NCI-H146 treated with DMSO at 0.1 percent for 48 hours (cell line): Measurements from ENCODE around the gene NEDD4L.

ENCODE experiments used
- DNase-seq: peaks from one replicate; lab custom pipeline; 2025; ENCODE audit not compliant: unreplicated experiment; lab: John Stamatoyannopoulos, UW

NEDD4L gene

DNA sequence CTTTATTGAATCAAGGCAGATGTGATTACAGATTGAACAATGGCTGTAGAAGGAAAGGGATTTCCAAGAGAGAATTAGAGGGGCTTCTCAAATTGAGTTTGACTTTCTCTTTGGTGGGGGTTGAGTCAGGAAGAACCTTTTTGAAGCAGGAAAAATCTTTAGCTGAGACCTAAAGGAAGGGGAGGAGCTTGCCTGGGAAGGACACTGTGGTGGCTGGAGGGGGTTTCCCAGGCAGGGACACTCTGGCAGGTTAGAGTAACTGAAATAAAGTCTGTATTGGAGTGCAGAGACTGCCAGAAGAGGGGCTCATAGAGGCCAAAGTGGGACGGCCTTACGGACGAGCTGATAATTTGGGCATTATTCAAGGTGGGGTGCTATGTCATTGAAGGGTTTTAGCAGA, 69.3 kb downstream of the NEDD4L start:
- DNase-seq, result no peak

DNA sequence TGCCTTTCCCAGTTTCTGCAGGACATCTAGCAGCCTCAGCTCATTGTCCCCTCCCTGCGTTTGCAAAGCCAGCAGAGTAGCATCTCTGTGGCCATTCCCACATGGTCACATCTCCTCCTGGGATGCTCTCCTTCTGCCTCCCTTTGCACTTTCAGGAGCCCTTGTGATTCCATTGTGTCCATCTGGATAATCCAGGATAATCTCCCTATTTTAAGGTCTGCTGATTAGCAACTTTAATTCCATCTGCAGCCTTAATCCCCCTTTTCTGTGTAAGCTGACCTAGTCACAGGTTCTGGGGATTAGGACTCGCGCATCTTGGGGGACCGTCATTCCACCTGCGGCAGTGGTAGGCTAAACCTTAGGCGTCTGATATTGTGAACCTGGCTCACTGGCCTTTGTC, 70.7 kb downstream of the NEDD4L start:
- no peak for DNase-seq

DNA sequence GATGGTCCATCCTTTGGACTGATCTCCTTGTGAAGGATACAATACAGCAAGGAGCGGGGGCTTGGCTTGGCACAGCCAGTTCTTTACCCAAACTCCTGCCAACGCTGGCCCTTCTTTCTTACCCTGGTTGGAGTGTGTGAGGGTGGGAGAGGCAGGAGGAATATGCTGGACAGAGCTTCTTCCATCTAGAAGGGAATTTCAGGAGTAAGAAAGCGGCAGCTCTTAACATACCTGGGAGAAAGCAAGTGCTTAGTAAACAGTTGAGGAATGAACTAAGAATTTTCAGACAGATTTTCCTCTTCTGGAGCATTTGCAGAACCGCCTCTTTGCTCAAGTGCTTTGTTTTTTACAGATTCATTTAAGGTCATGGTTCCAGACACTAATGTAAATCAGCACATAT, 72.8 kb downstream of the NEDD4L start:
- no peak for DNase-seq

DNA sequence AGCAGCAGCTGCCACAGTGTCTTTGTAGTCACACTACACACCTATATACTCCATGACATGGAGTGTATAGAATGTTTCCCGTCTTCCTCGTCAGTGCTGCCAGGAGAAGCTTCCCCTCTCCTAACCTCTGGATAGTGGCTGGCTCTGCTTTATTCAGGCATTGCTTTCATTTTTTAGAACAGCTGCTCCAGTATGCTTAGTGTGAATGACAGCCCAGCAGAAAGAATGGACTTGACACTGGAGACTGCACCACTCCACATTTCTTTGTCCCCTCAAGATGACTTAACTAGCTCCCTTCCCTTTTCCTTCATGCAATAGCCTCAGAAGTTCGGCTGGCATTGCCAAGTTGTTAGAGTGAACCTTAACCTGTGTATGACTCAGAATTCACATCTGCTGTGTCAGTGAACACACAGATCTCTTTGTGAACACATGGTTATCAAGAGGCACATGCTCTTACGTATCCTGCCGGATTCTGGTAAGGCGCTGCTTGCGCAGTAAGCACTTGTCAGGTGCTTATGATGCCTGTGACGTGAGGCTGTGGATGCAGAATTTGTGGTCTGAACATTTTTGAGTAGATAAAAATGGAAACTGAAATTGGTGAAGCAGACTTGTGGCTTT, 73.9 kb downstream of the NEDD4L start:
- no peak for DNase-seq

DNA sequence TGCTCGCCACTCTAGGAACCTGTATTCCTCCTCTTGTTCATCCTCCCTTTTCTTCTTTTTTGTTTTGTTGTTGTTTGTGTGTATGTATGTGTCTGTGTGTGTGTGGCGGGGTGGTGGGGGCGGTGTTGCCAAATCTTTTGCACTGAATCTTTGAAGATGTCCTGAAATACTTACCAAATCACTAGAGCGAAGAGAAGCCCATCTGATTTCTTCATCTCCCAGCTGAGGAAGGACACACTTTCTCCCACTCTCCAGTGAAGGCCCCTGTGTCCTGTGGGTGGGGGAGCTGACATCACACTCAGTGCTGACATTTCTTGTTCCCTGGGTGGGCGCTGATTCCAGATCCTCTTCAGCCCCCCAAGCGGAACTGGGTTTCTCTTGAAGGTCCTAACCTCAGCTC, 74.5 kb downstream of the NEDD4L start:
- no peak for DNase-seq

DNA sequence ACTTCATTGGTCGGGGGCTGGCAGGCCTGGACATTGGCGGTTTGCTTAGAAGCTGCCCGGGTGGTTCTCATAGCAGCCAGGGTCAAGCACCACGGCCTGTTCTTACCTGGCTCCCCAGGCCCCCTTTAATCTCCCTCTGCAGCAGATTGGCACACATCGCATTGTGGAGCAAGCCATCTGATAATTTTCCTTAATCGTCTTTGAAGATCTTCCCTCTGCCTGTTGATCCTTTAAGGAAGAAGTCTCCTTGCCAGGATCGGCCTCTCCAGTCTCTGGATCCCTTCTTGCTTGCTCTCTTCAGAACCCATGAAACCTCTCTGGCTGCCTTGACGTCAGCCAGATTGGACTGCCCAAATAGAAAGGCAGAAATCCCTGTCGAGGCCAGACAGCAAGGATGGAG, 75.8 kb downstream of the NEDD4L start:
- no peak for DNase-seq

DNA sequence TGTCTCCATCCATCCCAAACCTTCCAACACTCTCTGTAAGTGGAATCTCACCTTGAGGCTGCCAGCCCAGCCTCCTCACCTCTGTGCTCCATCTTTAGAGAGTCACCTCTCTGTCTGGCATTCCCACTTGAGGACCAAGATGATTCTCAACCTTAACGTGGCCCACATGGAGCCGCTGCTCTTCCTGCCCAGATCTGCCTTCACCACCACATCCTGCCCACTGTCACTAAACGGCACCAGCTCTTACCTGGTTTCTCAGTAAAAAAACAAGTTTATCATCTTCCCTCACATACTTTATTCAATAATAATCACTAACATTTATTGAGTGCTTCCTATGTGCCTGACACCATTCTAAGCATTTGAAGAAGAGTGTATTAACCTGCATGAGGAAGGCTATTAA, 80.4 kb downstream of the NEDD4L start:
- no peak for DNase-seq

DNA sequence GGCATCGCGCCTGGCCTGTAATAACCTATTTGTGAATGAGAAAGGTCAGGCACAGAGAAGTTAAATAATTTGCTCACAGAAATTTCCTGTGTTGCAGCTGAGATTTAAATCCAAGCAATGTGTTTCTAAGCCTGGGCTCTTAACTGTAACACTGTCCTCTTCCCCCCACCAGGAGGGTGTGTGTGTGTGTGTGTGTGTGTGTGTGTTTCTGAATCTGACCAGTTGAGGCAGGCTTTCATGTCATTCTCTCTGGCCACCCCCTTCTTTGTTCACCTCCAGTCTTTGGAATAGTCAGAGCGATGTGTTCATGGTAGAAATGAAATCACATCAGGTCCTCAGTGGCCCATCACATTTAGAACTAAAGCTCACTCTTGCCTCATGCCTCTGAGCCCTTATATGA, 81.2 kb downstream of the NEDD4L start:
- DNase-seq, result no peak

DNA sequence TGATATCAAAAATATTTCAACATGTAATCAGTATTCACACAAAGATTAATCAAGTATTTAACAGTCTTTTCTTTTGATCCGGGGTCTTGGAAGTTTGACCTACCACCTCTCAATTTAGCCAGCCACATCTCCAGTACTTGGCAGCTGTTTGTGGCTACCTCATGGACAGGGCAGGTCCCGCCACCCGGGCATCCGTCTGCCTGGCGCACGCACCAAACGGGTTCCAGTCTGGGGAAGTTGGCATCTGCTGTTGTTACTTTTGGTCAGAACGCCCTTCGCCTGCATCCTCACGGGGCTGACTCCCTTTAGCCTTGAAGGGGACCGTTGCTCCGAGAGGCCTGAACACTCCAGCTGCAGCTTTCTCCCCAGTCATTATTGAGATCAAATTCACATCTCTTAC, 81.7 kb downstream of the NEDD4L start:
- no peak for DNase-seq

DNA sequence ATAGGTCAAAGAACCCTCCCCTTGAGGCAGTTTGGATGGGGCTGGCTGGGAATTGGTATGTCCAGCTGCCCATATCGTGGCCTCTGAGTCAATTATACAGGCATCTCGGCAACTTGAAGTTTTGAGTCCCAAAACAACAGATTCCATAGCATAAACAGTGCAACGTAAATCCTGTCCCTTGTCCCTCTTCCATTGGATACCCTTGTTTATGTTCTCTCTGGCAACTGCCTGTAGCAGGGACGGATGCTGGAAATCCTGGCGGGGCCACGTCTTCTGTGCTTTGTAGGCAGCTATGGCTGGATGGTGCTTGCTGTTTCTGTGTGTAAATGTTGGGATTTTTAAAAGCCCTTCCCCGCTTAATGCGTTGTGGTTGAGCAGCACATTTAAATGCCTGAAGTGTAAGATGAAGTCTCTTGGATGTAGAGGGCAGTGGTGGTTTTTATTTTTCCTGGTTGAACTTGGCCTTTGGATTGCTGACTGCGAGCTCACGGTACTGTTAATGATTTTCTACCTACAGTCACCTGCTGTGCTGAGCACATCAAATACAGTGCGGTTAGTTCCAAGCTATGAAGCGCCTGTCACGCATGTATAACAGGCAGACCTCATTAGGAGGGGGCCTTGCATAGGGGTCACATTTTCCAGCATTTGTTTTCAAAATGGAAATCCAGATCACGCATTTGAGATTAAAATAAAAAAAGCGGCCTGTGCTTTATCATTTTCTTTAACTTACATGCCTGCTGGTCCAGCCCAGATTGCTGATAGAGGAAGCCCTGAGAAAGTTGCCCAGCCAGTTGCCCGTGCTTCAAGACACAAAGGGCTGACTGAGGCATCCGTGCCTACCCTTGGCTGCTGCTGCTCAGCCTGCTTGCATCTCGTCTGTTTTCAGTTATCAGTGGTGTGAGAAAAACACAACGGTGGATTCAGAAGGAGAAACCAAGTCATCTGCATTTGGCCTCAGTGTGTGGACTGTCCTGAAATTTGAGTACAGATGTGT, 84.7 kb downstream of the NEDD4L start:
- DNase-seq, result no peak

DNA sequence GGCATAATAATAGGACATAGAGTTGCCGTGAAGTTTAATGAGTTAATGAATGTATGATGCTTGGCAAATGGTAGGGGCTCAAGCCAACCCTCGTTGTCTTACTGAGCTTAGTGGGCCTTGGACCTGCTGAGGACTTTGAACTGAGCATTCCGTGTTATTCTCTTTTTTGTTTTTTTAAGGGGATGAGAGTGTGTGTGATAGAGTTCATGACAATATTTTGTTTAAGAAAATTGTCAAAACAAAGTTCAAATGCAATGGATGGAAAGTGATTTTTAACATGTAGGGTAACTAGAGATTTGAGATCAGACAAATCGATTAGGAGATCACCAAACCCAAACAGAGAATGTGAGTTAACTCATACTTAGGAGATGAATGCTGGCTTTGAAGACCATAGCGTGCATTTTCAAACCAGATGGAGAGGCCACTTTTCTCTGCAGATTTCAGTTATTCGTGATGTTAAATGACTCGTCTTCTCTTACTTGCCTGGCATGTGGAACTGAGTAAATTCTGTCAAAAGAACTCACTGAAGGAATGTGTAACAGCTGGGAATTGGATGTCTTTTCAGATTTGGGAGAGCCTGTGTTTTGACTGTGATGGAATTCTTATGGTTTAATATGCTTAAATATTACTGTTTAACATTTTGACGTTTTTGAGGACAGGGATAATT, 88.7 kb downstream of the NEDD4L start:
- no peak for DNase-seq

DNA sequence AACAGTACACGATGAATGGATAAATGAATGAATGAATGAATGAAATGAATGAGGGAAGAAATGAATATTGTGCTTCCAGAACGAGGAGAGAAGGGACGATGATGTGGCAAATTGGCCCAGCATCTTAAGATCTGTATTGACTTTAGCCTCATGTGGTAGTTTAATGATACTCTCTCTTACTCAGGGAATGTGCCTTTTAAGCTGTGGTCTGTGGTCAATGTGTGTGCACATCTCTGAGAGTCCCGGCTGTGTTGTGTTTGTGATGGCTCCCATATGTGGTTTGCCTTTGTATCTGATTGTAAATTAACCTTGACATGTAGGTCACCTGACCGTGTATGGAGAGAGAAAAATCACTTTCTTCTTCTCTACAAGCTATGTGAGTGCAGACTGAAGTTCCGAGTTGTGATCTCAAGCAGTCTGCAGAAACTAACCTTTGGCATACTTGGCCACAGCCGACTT, 91.2 kb downstream of the NEDD4L start:
- DNase-seq, result no peak

DNA sequence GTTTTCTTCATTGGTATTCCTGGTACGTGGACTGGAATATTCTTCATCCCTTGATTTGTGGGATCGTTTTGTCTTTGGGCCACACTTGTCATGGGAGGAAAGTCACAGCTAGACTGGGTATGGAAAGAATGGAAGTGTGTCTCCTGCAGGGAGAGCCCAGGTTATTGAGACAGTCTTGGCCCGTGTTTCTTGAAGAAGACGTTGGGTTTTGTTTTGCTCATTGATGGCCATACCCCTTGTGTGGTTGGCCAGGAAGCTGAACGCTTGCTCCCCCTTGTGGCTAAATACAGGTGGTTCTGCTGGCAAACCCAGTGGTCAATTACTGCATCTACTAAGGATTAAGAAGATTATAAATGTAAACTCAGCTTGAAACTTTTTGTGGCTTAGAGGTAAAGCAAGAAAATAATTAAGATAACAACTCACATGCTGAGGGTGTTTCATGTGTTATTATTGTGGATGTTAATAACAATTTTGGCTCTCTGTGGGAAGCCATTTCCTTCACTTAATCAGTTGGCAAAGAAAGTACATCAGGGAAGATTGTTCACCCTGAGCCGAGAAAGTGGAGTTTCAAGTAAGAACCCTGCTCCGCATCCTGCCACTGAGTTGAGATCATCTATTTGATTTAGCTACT, 91.8 kb downstream of the NEDD4L start:
- DNase-seq, result peak; percentile 88

DNA sequence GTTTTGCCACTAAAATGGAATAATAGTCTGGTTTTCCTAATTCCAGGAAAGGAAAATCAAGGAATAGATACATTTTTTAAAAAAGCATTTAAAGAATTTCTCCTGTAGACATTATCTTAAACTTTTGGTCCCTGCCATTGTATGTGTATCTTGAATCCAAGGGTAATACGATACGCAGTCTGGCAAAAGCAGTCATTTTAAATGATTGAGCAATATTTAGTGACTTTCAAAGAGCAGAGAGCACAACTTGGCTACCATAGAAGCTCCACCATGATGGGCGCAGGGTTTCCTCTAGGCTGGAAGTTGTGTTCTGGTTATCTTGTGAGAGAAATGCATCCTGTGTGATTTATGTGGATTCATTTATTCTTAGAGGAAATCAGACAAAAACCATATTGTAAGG, 92.9 kb downstream of the NEDD4L start:
- no peak for DNase-seq

DNA sequence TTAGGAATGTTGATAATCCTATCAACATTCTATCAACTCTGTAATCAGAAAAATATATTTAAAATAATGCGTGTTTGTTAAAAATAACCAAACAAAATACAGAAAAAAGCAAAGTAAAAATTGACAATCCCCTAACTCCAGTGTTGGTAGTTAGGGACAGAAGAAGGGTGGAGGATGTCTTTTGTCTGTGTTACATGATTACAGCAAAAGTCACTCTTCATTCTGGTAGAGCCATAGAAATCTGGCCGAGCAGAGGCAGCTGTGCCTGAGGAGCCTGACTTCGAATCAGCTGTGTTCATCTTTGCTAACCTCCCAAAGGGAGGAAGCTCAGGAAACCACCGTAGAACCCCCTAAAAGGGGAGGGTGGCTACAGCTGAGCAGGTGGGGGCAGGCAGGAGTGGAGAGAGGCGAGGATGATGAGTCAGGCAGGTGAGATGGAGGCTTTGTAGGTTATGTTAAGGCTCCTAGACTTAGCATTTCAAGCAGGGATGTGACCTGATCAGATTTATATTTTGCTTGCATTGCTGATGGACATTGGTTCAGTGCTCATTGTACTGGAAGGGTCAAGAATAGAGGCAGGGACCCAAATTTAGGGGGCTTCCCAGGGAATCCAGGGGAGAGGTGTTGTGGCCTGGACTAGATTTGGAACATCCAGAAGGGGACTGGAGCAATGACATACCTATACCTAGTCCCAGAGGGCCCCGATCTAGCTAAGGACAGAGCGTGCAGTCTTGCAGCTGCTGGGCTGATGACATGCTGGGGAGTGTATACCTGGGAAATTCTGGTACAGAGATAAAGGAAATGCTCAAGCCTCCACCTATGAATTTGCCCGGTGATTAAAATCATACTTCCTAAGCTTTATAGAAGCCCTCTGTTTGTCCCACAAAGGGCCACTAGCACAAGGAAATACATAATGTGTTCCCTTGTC, 95.7 kb downstream of the NEDD4L start:
- no peak for DNase-seq

DNA sequence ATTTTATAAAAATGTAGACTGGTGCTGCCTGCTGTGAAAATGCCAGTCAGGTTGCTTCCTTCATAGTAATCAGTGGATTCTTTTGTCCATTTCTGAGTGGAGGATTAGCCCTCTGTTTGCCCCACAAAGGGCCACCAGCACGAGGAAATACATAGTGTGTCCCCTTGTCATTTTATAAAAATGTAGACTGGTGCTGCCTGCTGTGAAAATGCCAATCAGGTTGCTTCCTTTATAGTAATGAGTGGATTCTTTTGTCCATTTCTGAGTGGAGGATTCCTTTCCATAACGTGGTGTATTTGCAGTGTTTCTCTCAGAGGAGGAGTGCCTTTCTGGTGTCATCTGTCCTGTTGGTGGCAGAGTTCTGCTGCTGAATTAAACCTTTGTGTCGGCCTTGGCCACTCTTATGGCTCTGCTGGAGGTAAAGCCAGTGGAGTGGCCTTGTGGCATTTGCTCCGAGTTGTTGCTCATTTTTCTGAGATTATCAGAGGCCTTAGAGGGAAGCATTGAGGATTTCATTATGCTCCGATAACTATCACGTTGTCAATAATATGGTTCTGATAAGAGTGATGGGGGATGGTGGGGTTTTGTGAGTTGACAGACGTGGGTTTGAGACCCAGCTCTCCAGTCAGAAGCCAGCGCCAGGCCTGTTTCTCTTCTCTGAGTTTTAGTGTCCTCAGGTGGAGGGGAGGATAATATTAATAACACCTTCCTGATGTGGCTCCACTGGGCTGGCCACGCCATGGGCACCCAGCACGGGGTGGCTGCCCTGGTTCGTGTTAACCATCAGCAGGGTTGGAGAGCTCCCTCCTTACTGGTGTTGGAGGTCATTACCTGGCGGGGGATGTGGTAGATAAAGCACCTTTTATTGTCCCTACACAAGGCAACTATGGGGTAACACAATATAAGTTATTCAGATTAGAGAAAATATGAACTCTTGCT, 96.6 kb downstream of the NEDD4L start:
- DNase-seq, result peak; percentile 98

DNA sequence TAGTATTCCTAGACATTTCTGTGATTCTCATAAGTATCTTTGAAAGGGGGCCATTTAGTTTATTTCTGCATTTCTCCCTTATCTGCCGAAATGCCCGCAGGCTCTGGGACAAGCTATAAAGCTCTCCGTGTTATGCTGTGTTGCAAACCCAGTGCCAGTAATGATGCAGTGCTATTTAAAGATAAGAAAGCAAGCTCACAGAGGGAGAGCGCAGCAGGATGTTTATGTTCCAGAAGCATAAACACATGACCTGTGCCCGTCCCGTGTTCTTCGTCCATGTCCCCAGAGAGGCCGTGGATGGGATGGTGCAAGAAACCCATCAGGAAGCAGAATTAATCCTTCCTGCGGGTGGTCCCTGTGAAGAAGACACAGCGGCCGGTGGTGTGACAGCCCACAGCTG, 99.4 kb downstream of the NEDD4L start:
- no peak for DNase-seq

DNA sequence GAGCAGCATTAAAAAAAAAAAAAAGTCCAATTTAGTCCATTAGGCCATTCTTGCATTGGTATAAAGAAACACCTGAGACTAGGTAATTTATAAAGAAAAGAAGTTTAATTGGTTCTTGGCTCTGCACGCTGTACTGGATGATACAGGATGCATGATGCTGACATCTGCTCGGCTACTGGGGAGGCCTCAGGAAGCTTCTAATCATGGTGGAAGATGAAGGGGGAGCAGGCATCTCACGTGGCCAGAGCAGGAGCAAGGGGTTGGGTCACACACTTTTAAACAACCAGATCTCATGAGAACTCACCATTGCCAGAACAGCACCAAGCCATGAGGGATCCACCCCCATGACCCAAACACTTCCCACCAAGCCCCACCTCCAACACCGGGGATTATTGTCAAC, 100.1 kb downstream of the NEDD4L start:
- DNase-seq, result no peak

DNA sequence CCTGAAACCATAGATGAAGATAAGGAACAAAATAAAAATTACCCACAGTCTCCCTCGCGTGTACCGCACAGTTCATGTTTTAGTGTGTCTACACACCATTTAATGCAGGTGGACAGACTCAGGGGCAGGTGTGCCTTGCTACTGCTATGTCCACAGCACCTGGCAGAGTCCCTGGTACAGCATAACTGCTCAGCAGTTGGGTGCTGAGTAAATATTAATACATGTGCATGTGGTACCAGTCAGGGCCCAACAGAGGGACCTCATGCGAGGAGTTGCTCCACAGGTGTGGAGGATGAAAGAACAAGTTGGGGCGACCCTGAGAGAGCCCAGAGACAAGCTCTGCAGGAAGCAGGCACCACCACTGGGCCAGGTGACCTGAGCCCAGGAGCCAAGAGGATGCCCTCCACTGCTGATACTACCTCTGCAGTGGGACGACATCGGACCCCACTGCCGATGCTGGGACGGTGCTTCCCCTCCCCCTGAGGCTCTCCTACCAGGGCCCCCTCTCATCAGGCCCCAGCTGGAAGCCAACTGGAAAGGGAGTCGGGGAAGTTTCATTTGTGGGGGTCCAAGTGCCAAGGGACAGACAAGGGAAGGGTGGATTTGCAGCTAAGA, 100.8 kb downstream of the NEDD4L start:
- peak; percentile 87 for DNase-seq
